ACC112 (cell line): Measurements from ENCODE around the gene GPR171.
"Not testable (repeated sequence)": the region's sequence is repeated elsewhere in the genome, so short reads cannot be mapped to it uniquely, and the experiment has no call there.

Experiments
- H2AFZ ChIP-seq: fragments of 200-600 bp; sonication (generic); one replicate; pipeline ENCODE4 v1.6.0; 2017; ENCODE audit warnings: antibody characterized with exemption, low read length; ENCODE audit not compliant: unreplicated experiment
- H3K27ac ChIP-seq: fragments of 200-600 bp; sonication (generic); 2 replicates; pipeline ENCODE4 v1.5.1; 2014; ENCODE audit warnings: low read depth, mild to moderate bottlenecking, antibody characterized with exemption, low read length, moderate library complexity
- H3K27me3 ChIP-seq: fragments of 200-600 bp; sonication (generic); 2 replicates; pipeline ENCODE4 v1.6.1; 2014; ENCODE audit warnings: mild to moderate bottlenecking, antibody characterized with exemption, low read length, moderate library complexity, mixed read lengths; ENCODE audit not compliant: insufficient read depth
- H3K36me3 ChIP-seq: fragments of 200-600 bp; sonication (generic); 2 replicates; pipeline ENCODE4 v1.6.1; 2016; ENCODE audit warnings: mild to moderate bottlenecking, antibody characterized with exemption, low read length, moderate library complexity, mixed read lengths; ENCODE audit not compliant: insufficient read depth
- H3K4me1 ChIP-seq: fragments of 200-600 bp; sonication (generic); one replicate; pipeline ENCODE4 v1.6.1; 2016; ENCODE audit warnings: low read length, mixed read lengths; ENCODE audit not compliant: insufficient read depth, unreplicated experiment, control insufficient read depth
- H3K4me3 ChIP-seq: fragments of 200-600 bp; sonication (generic); 2 replicates; pipeline ENCODE4 v1.5.1; 2014; ENCODE audit warnings: mild to moderate bottlenecking, low read depth, low read length
- H3K79me2 ChIP-seq: fragments of 200-600 bp; sonication (generic); one replicate; pipeline ENCODE4 v1.6.0; 2016; ENCODE audit warnings: low read length; ENCODE audit not compliant: control insufficient read depth, unreplicated experiment, insufficient read depth

The GPR171 gene

GRCh38 chr3:151178208-151178845 is 24.7 kb downstream of the GPR171 start:
- no peaks in the 10 kb centered on the region for H3K4me1 ChIP-seq
- H2AFZ ChIP-seq: no peak overlapping the region
- H3K27me3 ChIP-seq: no peaks in the 10 kb centered on the region
- no peak overlapping the region for H3K27ac ChIP-seq
- H3K36me3 ChIP-seq: no peaks in the 10 kb centered on the region
- H3K79me2 ChIP-seq: no peaks in the 10 kb centered on the region
- H3K4me3 ChIP-seq: no peak overlapping the region

- Histone ChIP-seq H3K4me3 (no peak overlapping the region), H3K36me3 (no peaks in the 10 kb centered on the region), H3K27me3 (no peaks in the 10 kb centered on the region), H2AFZ (no peak overlapping the region), H3K4me1 (no peaks in the 10 kb centered on the region), H3K79me2 (no peaks in the 10 kb centered on the region), H3K27ac (no peak overlapping the region)
Measured at GRCh38 chr3:151175952-151176351, 27.1 kb downstream of the GPR171 start.

GRCh38 chr3:151174351-151174750 is 28.7 kb downstream of the GPR171 start:
- no peaks in the 10 kb centered on the region for H3K27me3 ChIP-seq
- H3K4me3 ChIP-seq: no peak overlapping the region
- no peaks in the 10 kb centered on the region for H3K4me1 ChIP-seq
- no peaks in the 10 kb centered on the region for H3K79me2 ChIP-seq
- no peaks in the 10 kb centered on the region for H3K36me3 ChIP-seq
- H3K27ac ChIP-seq: no peak overlapping the region
- no peak overlapping the region for H2AFZ ChIP-seq

GRCh38 chr3:151171145-151171757 is 31.8 kb downstream of the GPR171 start:
- no peaks in the 10 kb centered on the region for H3K4me1 ChIP-seq
- no peaks in the 10 kb centered on the region for H3K36me3 ChIP-seq
- no peak overlapping the region for H3K27ac ChIP-seq
- no peaks in the 10 kb centered on the region for H3K27me3 ChIP-seq
- H2AFZ ChIP-seq: no peak overlapping the region
- no peaks in the 10 kb centered on the region for H3K79me2 ChIP-seq
- H3K4me3 ChIP-seq: no peak overlapping the region

GRCh38 chr3:151169948-151170679 is 32.9 kb downstream of the GPR171 start:
- H3K27ac ChIP-seq, H2AFZ ChIP-seq: not testable (repeated sequence)

GRCh38 chr3:151169262-151169947 is 33.6 kb downstream of the GPR171 start:
- Histone ChIP-seq H3K4me3 (no peak overlapping the region), H3K27ac (no peak overlapping the region), H3K27me3 (no peaks in the 10 kb centered on the region), H2AFZ (no peak overlapping the region), H3K36me3 (no peaks in the 10 kb centered on the region), H3K4me1 (no peaks in the 10 kb centered on the region), H3K79me2 (no peaks in the 10 kb centered on the region)

More at GRCh38 chr3:151169948-151170679, 32.9 kb downstream of the GPR171 start:
- not testable (repeated sequence) for H3K27me3 ChIP-seq, H3K36me3 ChIP-seq, H3K4me1 ChIP-seq, H3K4me3 ChIP-seq, H3K79me2 ChIP-seq

- Histone ChIP-seq H3K4me3 (no peak overlapping the region), H3K27me3 (no peaks in the 10 kb centered on the region), H3K4me1 (no peaks in the 10 kb centered on the region), H2AFZ (no peak overlapping the region), H3K27ac (no peak overlapping the region), H3K36me3 (no peaks in the 10 kb centered on the region), H3K79me2 (no peaks in the 10 kb centered on the region)
Measured at GRCh38 chr3:151168269-151169094, 34.5 kb downstream of the GPR171 start.

GRCh38 chr3:151166161-151166560 is 36.9 kb downstream of the GPR171 start:
- no peak overlapping the region for H2AFZ ChIP-seq
- H3K79me2 ChIP-seq: no peaks in the 10 kb centered on the region
- no peaks in the 10 kb centered on the region for H3K36me3 ChIP-seq
- no peak overlapping the region for H3K27ac ChIP-seq
- no peaks in the 10 kb centered on the region for H3K4me1 ChIP-seq
- no peak overlapping the region for H3K4me3 ChIP-seq
- no peaks in the 10 kb centered on the region for H3K27me3 ChIP-seq

GRCh38 chr3:151165226-151165625 is 37.8 kb downstream of the GPR171 start:
- H3K27ac ChIP-seq: no peak overlapping the region
- no peaks in the 10 kb centered on the region for H3K36me3 ChIP-seq
- H3K79me2 ChIP-seq: no peaks in the 10 kb centered on the region
- no peak overlapping the region for H3K4me3 ChIP-seq
- H3K27me3 ChIP-seq: no peaks in the 10 kb centered on the region
- no peak overlapping the region for H2AFZ ChIP-seq
- H3K4me1 ChIP-seq: no peaks in the 10 kb centered on the region

GRCh38 chr3:151159806-151160205 is 43.2 kb downstream of the GPR171 start:
- Histone ChIP-seq H3K4me3 (no peak overlapping the region), H3K27ac (no peak overlapping the region), H3K27me3 (no peaks in the 10 kb centered on the region), H2AFZ (no peak overlapping the region), H3K36me3 (no peaks in the 10 kb centered on the region), H3K79me2 (no peaks in the 10 kb centered on the region), H3K4me1 (no peaks in the 10 kb centered on the region)
